ENCODE measurements around the gene SLC1A5. TPM values are rescaled to one million over a fixed set of nuclear protein-coding genes. Genes with fewer than 3 reads are reported as not detected.

The SLC1A5 gene
- polyA plus RNA-seq, 2 of the 4 experiments (the other 2 are of a cell fraction): 184 to 302 TPM

DNA sequence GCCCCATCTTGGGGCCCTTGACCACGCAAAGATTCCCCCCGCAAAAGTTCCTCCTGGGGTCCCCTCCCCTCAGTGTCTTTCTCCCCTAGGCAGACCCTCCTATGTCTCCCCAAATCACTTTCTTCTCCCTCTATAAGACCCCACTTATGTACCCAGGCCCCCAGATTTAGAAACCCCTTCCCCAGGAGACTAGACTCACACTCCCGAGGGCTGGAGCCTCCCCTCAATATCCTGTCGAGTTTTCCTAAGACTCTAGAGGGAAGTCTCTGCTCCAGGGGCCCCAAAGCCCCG, 1.4 kb downstream of the SLC1A5 start:
- Histone ChIP-seq H3K4me2 (peak overlapping the region; percentile 88), H3K4me3 (peak overlapping the region; percentile 66), H3K9me3 (no peaks in the 10 kb centered on the region), H3K4me1 (peaks cover 40% of the 10 kb centered on the region), H3K27ac (peak overlapping the region; percentile 96 to 97)
- POLR2A ChIA-PET: interaction anchor here (1.1 to 3.5 kb wide), 5 partner anchors 10 to 54 kb away, joined by 3 to 78 read pairs (median 24); no protein-coding TSS in a partner anchor
- 2% methylated on average over 5 of the region's 5 CpGs for WGBS (ENCODE audit: missing lambda C conversion rate)
- FAIRE-seq (no peak), DNase-seq (ENCODE audit: low read depth in 1 of 2, low spot score in 1 of 2) (no peak), ATAC-seq (no peak)
- TF ChIP-seq CHD2 (IDR thresholded peaks at IDR 0.05; ENCODE audit: low read length, partially characterized antibody): peak; percentile 20
- 0 out of 2 replicates have a peak, but pooled peaks have one; percentile 43 for TF ChIP-seq FOXS1 (CRISPR knock-in tag; IDR thresholded peaks at IDR 0.05)
- TF ChIP-seq EHMT2 (IDR thresholded peaks at IDR 0.05; ENCODE audit: low read depth): no peak
- TF ChIP-seq ZSCAN20 (CRISPR knock-in tag; IDR thresholded peaks at IDR 0.05): no peak
- CTCF ChIA-PET: interaction anchor here (0.6 to 13.9 kb wide), 9 partner anchors 10 to 130 kb away, joined by 5 to 159 read pairs (median 21); no protein-coding TSS in a partner anchor

DNA sequence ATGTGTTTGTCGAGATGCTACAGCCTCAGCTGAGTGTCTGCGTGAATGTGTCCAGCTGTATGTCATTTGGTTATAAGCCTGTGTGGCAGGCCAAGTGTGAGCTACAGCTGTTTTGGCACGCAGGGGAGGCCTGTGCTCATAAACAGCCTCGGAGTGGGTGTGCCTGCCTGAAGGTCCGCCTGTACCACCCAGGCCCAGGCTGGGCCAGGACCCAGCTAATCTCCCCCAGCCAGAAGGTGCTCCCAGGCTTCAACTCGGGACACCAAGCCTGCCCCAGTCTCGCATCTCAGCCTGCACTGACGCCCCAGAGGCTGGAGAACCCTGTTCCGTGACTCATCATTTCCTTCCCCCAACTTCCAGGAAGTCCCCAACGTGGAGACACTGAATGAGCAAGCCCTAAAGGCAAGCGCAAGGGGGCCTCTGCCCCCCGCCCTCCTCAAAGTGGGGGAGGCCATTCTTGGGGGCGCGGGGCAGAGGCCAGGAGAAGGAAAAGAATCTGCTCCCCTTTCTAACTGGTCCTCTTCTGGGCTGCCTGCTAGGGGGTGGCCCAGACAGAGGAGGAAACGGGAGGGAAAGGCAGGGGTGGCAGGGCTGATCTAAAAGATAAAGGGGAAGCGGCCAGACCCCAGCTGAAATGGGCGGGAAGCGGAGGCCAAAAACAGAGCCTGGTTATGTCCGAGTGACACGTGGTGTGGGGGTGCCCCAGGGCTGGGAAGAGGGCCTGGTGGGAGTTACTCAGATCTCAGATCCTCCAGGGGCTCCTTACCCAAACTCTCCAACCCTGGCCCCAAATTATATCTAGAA, 2.0 kb downstream of the SLC1A5 start:
- ATAC-seq: peak; percentile 25 to 38
- ChIA-PET POLR2A (interaction anchor here (0.6 to 3.5 kb wide), 5 partner anchors 8 to 55 kb away, joined by 3 to 78 read pairs (median 5); no protein-coding TSS in a partner anchor), CTCF (interaction anchor here (0.6 to 13.9 kb wide), 11 partner anchors 12 to 227 kb away, joined by 3 to 159 read pairs (median 8); no protein-coding TSS in a partner anchor)
- WGBS (ENCODE audit: missing lambda C conversion rate): 3% methylated on average over 19 of the region's 20 CpGs
- Histone ChIP-seq H3K4me1 (peaks cover 44% of the 10 kb centered on the region), H3K9me3 (no peaks in the 10 kb centered on the region), H3K4me2 (peak overlapping the region; percentile 88), H3K4me3 (peak overlapping the region; percentile 66), H3K27ac (peak overlapping the region; percentile 96 to 97)
- FAIRE-seq: no peak
- peak; percentile 84 to 95 for DNase-seq (ENCODE audit: low read depth in 1 of 2, low spot score in 1 of 2)
- TF ChIP-seq EHF (CRISPR knock-in tag; IDR thresholded peaks at IDR 0.05) (no peak), ZNF302 (CRISPR knock-in tag; IDR thresholded peaks at IDR 0.05) (no peak), ZSCAN20 (CRISPR knock-in tag; IDR thresholded peaks at IDR 0.05) (no peak), NR3C1 (IDR thresholded peaks at IDR 0.05) (no peak), EP300 (IDR thresholded peaks at IDR 0.05) (no peak), MAFK (IDR thresholded peaks at IDR 0.05; ENCODE audit: partially characterized antibody) (peak; percentile 95), HOXA7 (CRISPR knock-in tag; IDR thresholded peaks at IDR 0.05) (no peak), HEYL (CRISPR knock-in tag; IDR thresholded peaks at IDR 0.05) (no peak; the same call in 1 of the 2 replicates), POLR2AphosphoS2 (conservative IDR thresholded peaks at IDR 0.05; ENCODE audit: low read length) (no peak), RNF2 (IDR thresholded peaks at IDR 0.05; ENCODE audit: borderline replicate concordance, low read depth) (no peak), RCOR1 (IDR thresholded peaks at IDR 0.05; ENCODE audit: low read depth, low read length) (no peak), JUNB (IDR thresholded peaks at IDR 0.05) (0 out of 2 replicates have a peak, but pooled peaks have one; percentile 40), RFX5 (IDR thresholded peaks at IDR 0.05) (no peak), SMC3 (IDR thresholded peaks at IDR 0.05) (no peak; the same call in 2 of the 3 replicates)
- TF ChIP-seq, protein P1, sequence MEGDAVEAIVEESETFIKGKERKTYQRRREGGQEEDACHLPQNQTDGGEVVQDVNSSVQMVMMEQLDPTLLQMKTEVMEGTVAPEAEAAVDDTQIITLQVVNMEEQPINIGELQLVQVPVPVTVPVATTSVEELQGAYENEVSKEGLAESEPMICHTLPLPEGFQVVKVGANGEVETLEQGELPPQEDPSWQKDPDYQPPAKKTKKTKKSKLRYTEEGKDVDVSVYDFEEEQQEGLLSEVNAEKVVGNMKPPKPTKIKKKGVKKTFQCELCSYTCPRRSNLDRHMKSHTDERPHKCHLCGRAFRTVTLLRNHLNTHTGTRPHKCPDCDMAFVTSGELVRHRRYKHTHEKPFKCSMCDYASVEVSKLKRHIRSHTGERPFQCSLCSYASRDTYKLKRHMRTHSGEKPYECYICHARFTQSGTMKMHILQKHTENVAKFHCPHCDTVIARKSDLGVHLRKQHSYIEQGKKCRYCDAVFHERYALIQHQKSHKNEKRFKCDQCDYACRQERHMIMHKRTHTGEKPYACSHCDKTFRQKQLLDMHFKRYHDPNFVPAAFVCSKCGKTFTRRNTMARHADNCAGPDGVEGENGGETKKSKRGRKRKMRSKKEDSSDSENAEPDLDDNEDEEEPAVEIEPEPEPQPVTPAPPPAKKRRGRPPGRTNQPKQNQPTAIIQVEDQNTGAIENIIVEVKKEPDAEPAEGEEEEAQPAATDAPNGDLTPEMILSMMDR (IDR thresholded peaks at IDR 0.05): no peak
- TF ChIP-seq, protein P2, sequence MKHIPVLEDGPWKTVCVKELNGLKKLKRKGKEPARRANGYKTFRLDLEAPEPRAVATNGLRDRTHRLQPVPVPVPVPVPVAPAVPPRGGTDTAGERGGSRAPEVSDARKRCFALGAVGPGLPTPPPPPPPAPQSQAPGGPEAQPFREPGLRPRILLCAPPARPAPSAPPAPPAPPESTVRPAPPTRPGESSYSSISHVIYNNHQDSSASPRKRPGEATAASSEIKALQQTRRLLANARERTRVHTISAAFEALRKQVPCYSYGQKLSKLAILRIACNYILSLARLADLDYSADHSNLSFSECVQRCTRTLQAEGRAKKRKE (CRISPR knock-in tag; IDR thresholded peaks at IDR 0.05; ENCODE audit: low read depth): 0 out of 2 replicates have a peak, but pooled peaks have one; percentile 45
- TF ChIP-seq, protein P3, sequence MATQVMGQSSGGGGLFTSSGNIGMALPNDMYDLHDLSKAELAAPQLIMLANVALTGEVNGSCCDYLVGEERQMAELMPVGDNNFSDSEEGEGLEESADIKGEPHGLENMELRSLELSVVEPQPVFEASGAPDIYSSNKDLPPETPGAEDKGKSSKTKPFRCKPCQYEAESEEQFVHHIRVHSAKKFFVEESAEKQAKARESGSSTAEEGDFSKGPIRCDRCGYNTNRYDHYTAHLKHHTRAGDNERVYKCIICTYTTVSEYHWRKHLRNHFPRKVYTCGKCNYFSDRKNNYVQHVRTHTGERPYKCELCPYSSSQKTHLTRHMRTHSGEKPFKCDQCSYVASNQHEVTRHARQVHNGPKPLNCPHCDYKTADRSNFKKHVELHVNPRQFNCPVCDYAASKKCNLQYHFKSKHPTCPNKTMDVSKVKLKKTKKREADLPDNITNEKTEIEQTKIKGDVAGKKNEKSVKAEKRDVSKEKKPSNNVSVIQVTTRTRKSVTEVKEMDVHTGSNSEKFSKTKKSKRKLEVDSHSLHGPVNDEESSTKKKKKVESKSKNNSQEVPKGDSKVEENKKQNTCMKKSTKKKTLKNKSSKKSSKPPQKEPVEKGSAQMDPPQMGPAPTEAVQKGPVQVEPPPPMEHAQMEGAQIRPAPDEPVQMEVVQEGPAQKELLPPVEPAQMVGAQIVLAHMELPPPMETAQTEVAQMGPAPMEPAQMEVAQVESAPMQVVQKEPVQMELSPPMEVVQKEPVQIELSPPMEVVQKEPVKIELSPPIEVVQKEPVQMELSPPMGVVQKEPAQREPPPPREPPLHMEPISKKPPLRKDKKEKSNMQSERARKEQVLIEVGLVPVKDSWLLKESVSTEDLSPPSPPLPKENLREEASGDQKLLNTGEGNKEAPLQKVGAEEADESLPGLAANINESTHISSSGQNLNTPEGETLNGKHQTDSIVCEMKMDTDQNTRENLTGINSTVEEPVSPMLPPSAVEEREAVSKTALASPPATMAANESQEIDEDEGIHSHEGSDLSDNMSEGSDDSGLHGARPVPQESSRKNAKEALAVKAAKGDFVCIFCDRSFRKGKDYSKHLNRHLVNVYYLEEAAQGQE (IDR thresholded peaks at IDR 0.05): no peak
- TF ChIP-seq, protein P4, sequence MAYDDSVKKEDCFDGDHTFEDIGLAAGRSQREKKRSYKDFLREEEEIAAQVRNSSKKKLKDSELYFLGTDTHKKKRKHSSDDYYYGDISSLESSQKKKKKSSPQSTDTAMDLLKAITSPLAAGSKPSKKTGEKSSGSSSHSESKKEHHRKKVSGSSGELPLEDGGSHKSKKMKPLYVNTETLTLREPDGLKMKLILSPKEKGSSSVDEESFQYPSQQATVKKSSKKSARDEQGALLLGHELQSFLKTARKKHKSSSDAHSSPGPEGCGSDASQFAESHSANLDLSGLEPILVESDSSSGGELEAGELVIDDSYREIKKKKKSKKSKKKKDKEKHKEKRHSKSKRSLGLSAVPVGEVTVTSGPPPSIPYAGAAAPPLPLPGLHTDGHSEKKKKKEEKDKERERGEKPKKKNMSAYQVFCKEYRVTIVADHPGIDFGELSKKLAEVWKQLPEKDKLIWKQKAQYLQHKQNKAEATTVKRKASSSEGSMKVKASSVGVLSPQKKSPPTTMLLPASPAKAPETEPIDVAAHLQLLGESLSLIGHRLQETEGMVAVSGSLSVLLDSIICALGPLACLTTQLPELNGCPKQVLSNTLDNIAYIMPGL (CRISPR knock-in tag; IDR thresholded peaks at IDR 0.05; ENCODE audit: borderline replicate concordance): 0 out of 2 replicates have a peak, but pooled peaks have one; percentile 63
- TF ChIP-seq, protein P5, sequence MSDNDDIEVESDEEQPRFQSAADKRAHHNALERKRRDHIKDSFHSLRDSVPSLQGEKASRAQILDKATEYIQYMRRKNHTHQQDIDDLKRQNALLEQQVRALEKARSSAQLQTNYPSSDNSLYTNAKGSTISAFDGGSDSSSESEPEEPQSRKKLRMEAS (IDR thresholded peaks at IDR 0.05): peak; percentile 73
- TF ChIP-seq, protein P6, sequence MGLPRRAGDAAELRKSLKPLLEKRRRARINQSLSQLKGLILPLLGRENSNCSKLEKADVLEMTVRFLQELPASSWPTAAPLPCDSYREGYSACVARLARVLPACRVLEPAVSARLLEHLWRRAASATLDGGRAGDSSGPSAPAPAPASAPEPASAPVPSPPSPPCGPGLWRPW (IDR thresholded peaks at IDR 0.05): no peak
- TF ChIP-seq, protein P7, sequence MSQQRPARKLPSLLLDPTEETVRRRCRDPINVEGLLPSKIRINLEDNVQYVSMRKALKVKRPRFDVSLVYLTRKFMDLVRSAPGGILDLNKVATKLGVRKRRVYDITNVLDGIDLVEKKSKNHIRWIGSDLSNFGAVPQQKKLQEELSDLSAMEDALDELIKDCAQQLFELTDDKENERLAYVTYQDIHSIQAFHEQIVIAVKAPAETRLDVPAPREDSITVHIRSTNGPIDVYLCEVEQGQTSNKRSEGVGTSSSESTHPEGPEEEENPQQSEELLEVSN (IDR thresholded peaks at IDR 0.05; ENCODE audit: borderline replicate concordance, low read depth): peak; percentile 92

Measured in A549 (cell line).